Spleen (tissue), 11 donors: ENCODE results near the gene PPP2R2B. TPM values are rescaled to one million over a fixed set of nuclear protein-coding genes. Genes with fewer than 3 reads are reported as not detected.

ENCODE experiments used
- DNase-seq: peaks from one replicate; pipeline ENCODE4 v3.0.0-alpha.2; 2020
- H3K27ac ChIP-seq, 8 donors: fragments of 200-600 bp; sonication (generic) in 7 of 8; 1 replicate in 4 of 8; 2 replicates in 4 of 8; pipeline versions ENCODE4 v1.5.0 to v1.8.0; 2016 to 2021; ENCODE audit warnings: inconsistent platforms in 4 of 8, mild to moderate bottlenecking in 4 of 8, moderate library complexity in 1 of 8
- H3K27me3 ChIP-seq, 7 donors: fragments of 200-600 bp; sonication (generic) in 6 of 7; replicated peaks in 1 of 7; 1 replicate in 4 of 7; 2 replicates in 3 of 7; pipeline versions ENCODE4 v1.5.0 to v1.8.0; 2016 to 2021; ENCODE audit warnings: inconsistent platforms in 3 of 7, mild to moderate bottlenecking in 1 of 7
- H3K36me3 ChIP-seq, 6 donors: fragments of 200-600 bp; sonication (generic) in 5 of 6; 1 replicate in 4 of 6; 2 replicates in 2 of 6; pipeline versions ENCODE4 v1.5.0 to v1.8.0; 2016 to 2021; ENCODE audit warnings: inconsistent platforms in 2 of 6
- H3K4me1 ChIP-seq, 6 donors: fragments of 200-600 bp; sonication (generic) in 5 of 6; 1 replicate in 3 of 6; 2 replicates in 3 of 6; pipeline versions ENCODE4 v1.5.0 to v1.8.0; 2016 to 2021; ENCODE audit warnings: inconsistent platforms in 3 of 6
- H3K4me3 ChIP-seq, 8 donors: fragments of 200-600 bp; sonication (generic) in 7 of 8; 1 replicate in 4 of 8; 2 replicates in 4 of 8; pipeline versions ENCODE4 v1.5.0 to v1.8.0; 2016 to 2021; ENCODE audit warnings: inconsistent platforms in 4 of 8, mild to moderate bottlenecking in 4 of 8, moderate library complexity in 2 of 8
- H3K9me3 ChIP-seq, 8 donors: fragments of 200-600 bp; sonication (generic) in 7 of 8; 1 replicate in 4 of 8; 2 replicates in 4 of 8; pipeline versions ENCODE4 v1.5.0 to v1.8.0; 2016 to 2021; ENCODE audit warnings: inconsistent platforms in 4 of 8
- CTCF ChIP-seq, 11 experiments: fragments of 200-600 bp in 7 of 11; fragments of 450-650 bp in 4 of 11; sonication (generic) in 4 of 11; IDR thresholded peaks in 8 of 11; conservative IDR thresholded peaks in 3 of 11; 1 replicate in 7 of 11; 2 replicates in 4 of 11; pipeline versions ENCODE4 v1.4.0 to v1.8.0; 2016 to 2021; ENCODE audit warnings: antibody characterized with exemption in 11 of 11, inconsistent platforms in 4 of 11, mild to moderate bottlenecking in 1 of 11
- POLR2A ChIP-seq, 3 donors: fragments of 450-650 bp; IDR thresholded peaks; one replicate each; pipeline ENCODE4 v1.5.1; 2017; ENCODE audit warnings: antibody characterized with exemption in 3 of 3, mild to moderate bottlenecking in 1 of 3
- POLR2AphosphoS5 ChIP-seq, 3 donors: sonication (generic); formaldehyde crosslinking; IDR thresholded peaks; one replicate each; pipeline ENCODE4 v1.5.1; 2017; ENCODE audit warnings: antibody characterized with exemption in 3 of 3
- WGBS, 5 donors: extraction: QIAGEN DNeasy Blood & Tissue Kit in 3 of 5; methylation state at CpG; one replicate each; pipeline versions ENCODE4 v1.1.5 to v1.1.7; 2013 to 2018; 5-methylcytosine and 5-hydroxymethylcytosine counted together
- intact Hi-C: fragments of 100-400 bp; cut with DNase I; formaldehyde crosslinking; loops from one replicate; pipeline ENCODE4 v1.15.0; 2023; ENCODE audit warnings: low total_unique reads
- polyA plus RNA-seq, 3 donors: library from polyadenylated mRNA; stranded (reverse); fragments of 200-250 nt; gene quantifications; one replicate each; pipeline ENCODE4 v1.2.1, GENCODE V29; 2013
- total RNA-seq, 7 donors: library from RNA; depleted of rRNA in 3 of 7; stranded (reverse); fragments of >200 nt in 3 of 7; fragmentation: NEBNext Ultra II Directional in 4 of 7; extraction: Animal tissue kit (Norgen Biotek cat#: 25700) in 4 of 7; gene quantifications; one replicate each; pipeline versions ENCODE4 v1.1.0 to v1.2.1, GENCODE V29; 2016 to 2021
- donor health status: healthy with polysubstance abuse.
- donor health status: DM: no; HTN: no; CAD: no; lungs with moderate emphysema.
- donor health status: DM: no; HTN: no; CAD: no.
- donor health status: Bipolar disorder and iron deficiency.
- donor health status: healthy.
- donor health status: DM: no; HTN: no; CAD: no.
- donor health status: DM: yes; HTN: yes; CAD: no.

PPP2R2B gene
- total and polyA plus RNA-seq, 10 donors = 0.17 to 9.3 (median 4.1) TPM

GRCh38 chr5:146574713-146575112 lies 303.8 kb downstream of the PPP2R2B start:
- 44 to 76% (median 56%) methylated on average over 1 of the region's 1 CpG for WGBS, 5 donors
- H3K27me3 ChIP-seq = no peaks in the 10 kb centered on the region
- H3K27ac ChIP-seq = no peak overlapping the region
- H3K9me3 ChIP-seq = peaks cover 0 to 24% (median 13%) of the 10 kb centered on the region in 8 donors
- H3K4me3 ChIP-seq = no peak overlapping the region
- intact Hi-C loops = no loop called here
- H3K36me3 ChIP-seq = no peaks in the 10 kb centered on the region
- no peak for DNase-seq
- H3K4me1 ChIP-seq = no peaks in the 10 kb centered on the region
- TF ChIP-seq POLR2A (IDR thresholded peaks at IDR 0.05) = no peak

GRCh38 chr5:146568161-146568560 lies 310.4 kb downstream of the PPP2R2B start:
- 85 to 95% (median 90%) methylated on average over 2 of the region's 2 CpGs for WGBS, 5 donors
- DNase-seq = no peak
- no peak overlapping the region for H3K27ac ChIP-seq
- no peaks in the 10 kb centered on the region for H3K4me1 ChIP-seq
- TF ChIP-seq POLR2A (IDR thresholded peaks at IDR 0.05) (no peak), POLR2AphosphoS5 (IDR thresholded peaks at IDR 0.05) (no peak), CTCF (IDR thresholded peaks at IDR 0.05 in 8 of 11, conservative IDR thresholded peaks at IDR 0.05 in 3 of 11) (no peak)
- intact Hi-C loops = no loop called here
- no peaks in the 10 kb centered on the region for H3K27me3 ChIP-seq
- no peaks in the 10 kb centered on the region for H3K9me3 ChIP-seq
- H3K36me3 ChIP-seq = no peaks in the 10 kb centered on the region
- H3K4me3 ChIP-seq = no peak overlapping the region

GRCh38 chr5:146565764-146566367 lies 312.7 kb downstream of the PPP2R2B start:
- intact Hi-C loops = no loop called here
- H3K4me3 ChIP-seq = no peak overlapping the region
- H3K9me3 ChIP-seq = no peaks in the 10 kb centered on the region
- WGBS, 5 donors = 16 to 30% (median 23%) methylated on average over 7 of the region's 7 CpGs
- no peaks in the 10 kb centered on the region for H3K4me1 ChIP-seq
- H3K27me3 ChIP-seq = no peaks in the 10 kb centered on the region
- TF ChIP-seq CTCF (IDR thresholded peaks at IDR 0.05 in 8 of 11, conservative IDR thresholded peaks at IDR 0.05 in 3 of 11) (peak in 6 of 11 experiments; percentile 8 to 45 (median 40)), POLR2A (IDR thresholded peaks at IDR 0.05) (no peak)
- no peaks in the 10 kb centered on the region for H3K36me3 ChIP-seq
- H3K27ac ChIP-seq = no peak overlapping the region
- DNase-seq = no peak

GRCh38 chr5:146564007-146564762 lies 314.4 kb downstream of the PPP2R2B start:
- TF ChIP-seq POLR2AphosphoS5 (IDR thresholded peaks at IDR 0.05) = no peak
- TF ChIP-seq CTCF (IDR thresholded peaks at IDR 0.05 in 8 of 11, conservative IDR thresholded peaks at IDR 0.05 in 3 of 11) = no peak
- TF ChIP-seq POLR2A (IDR thresholded peaks at IDR 0.05) = no peak
- H3K27ac ChIP-seq = no peak overlapping the region
- 69 to 79% (median 70%) methylated on average over 2 of the region's 2 CpGs for WGBS, 5 donors

More at GRCh38 chr5:146564007-146564762, 314.4 kb downstream of the PPP2R2B start:
- DNase-seq = no peak
- no peaks in the 10 kb centered on the region for H3K9me3 ChIP-seq
- H3K27me3 ChIP-seq = no peaks in the 10 kb centered on the region
- no peaks in the 10 kb centered on the region for H3K4me1 ChIP-seq
- no peaks in the 10 kb centered on the region for H3K36me3 ChIP-seq
- intact Hi-C loops = no loop called here
- H3K4me3 ChIP-seq = no peak overlapping the region
